Mammary epithelial cell (primary cell): ENCODE data around the gene EPHA6.

Source experiments
- EZH2 ChIP-seq: IDR thresholded peaks from 2 replicates; pipeline ENCODE4 v1.6.1; 2012; ENCODE audit warnings: low read length, inconsistent platforms, borderline replicate concordance
- TF ChIP-seq, protein P1 (sequence below), 2 donors: IDR thresholded peaks in 1 of 2; conservative IDR thresholded peaks in 1 of 2; 2 replicates each; pipeline ENCODE4 v1.5.1; 2011 to 2012; ENCODE audit warnings: inconsistent platforms in 2 of 2, low read length in 2 of 2, mild to moderate bottlenecking in 2 of 2, control low read depth in 1 of 2, low read depth in 1 of 2; ENCODE audit not compliant: insufficient read depth in 1 of 2; ENCODE audit errors: extremely low read depth in 1 of 2

DNA sequence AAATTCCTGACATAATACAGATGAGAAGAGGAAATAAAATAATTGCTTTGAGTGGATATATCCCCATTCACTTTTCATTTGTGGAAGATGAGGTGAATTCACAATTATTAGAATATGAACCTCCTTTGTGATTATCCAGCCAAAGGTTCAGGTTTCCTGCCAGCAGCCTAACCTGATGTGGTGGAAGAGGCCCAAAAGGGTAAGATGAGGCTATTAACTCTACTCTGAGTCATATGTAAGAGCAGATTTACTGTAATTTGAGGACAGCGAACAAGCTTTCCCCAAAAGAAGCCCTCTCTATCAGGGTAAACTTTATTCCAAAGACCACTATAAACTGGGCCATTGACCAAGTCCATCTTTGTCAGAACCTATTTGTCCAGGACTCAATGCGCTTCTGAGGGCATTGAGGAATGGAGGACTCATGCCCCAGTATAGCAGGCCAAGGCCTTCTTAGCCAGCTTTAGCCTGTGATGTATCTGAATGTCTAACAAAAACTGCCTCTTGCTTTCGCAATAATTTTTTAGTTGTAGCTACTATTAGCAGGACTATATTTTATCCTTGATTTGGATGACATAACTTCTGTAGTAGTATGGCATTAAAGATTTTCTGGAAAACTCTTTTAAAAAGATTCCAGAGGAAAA is 859.1 kb downstream of the EPHA6 start:
- TF ChIP-seq, protein P1, sequence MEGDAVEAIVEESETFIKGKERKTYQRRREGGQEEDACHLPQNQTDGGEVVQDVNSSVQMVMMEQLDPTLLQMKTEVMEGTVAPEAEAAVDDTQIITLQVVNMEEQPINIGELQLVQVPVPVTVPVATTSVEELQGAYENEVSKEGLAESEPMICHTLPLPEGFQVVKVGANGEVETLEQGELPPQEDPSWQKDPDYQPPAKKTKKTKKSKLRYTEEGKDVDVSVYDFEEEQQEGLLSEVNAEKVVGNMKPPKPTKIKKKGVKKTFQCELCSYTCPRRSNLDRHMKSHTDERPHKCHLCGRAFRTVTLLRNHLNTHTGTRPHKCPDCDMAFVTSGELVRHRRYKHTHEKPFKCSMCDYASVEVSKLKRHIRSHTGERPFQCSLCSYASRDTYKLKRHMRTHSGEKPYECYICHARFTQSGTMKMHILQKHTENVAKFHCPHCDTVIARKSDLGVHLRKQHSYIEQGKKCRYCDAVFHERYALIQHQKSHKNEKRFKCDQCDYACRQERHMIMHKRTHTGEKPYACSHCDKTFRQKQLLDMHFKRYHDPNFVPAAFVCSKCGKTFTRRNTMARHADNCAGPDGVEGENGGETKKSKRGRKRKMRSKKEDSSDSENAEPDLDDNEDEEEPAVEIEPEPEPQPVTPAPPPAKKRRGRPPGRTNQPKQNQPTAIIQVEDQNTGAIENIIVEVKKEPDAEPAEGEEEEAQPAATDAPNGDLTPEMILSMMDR (conservative IDR thresholded peaks at IDR 0.05 in 1 of 2, IDR thresholded peaks at IDR 0.05 in 1 of 2; ENCODE audit: extremely low read depth in 1 of 2, insufficient read depth in 1 of 2, low read depth in 1 of 2, low read length in 2 of 2) = no peak
- no peak for TF ChIP-seq EZH2
